GM23338 (cell line): ENCODE results near the gene ADGRG7.

Experiments used
- CTCF ChIP-seq, 2 experiments: fragments of 200-600 bp in 1 of 2; sonication (generic) in 1 of 2; conservative IDR thresholded peaks; 2 replicates each; pipeline versions ENCODE4 v1.5.1 to v1.6.1; 2016 to 2017; ENCODE audit warnings: antibody characterized with exemption in 2 of 2, low read depth in 2 of 2, mild to moderate bottlenecking in 2 of 2, moderate library complexity in 1 of 2
- EZH2phosphoT487 ChIP-seq: fragments of 200-600 bp; sonication (generic); IDR thresholded peaks from one replicate; pipeline ENCODE4 v1.8.1; 2018; ENCODE audit warnings: antibody characterized with exemption; ENCODE audit not compliant: unreplicated experiment
- TF ChIP-seq, protein P1 (sequence below): IDR thresholded peaks from one replicate; pipeline ENCODE4 v1.6.1; 2018; ENCODE audit warnings: antibody characterized with exemption; ENCODE audit not compliant: unreplicated experiment

DNA sequence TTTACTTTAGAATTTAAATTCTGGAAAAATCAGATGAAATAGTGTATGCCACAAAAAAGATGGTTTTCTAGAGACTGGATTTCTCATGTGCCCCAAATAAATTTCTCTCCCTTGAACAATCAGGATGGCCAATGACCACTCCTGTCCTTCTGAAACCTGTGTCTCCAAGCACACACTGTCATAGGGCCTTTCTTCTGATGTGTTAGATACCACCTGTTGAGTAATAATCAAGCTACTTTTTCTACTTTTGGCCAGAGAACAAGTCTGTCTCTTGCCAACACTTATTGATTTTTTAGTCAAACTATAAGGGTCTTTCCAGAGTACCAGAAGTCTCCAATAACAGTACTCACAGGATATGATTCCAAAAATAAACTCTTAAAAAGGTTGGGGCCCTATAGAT is 83.8 kb downstream of the ADGRG7 start:
- no peak for TF ChIP-seq CTCF (conservative IDR thresholded peaks at IDR 0.05; ENCODE audit: low read depth in 2 of 2)
- no peak for TF ChIP-seq EZH2phosphoT487
- TF ChIP-seq, protein P1, sequence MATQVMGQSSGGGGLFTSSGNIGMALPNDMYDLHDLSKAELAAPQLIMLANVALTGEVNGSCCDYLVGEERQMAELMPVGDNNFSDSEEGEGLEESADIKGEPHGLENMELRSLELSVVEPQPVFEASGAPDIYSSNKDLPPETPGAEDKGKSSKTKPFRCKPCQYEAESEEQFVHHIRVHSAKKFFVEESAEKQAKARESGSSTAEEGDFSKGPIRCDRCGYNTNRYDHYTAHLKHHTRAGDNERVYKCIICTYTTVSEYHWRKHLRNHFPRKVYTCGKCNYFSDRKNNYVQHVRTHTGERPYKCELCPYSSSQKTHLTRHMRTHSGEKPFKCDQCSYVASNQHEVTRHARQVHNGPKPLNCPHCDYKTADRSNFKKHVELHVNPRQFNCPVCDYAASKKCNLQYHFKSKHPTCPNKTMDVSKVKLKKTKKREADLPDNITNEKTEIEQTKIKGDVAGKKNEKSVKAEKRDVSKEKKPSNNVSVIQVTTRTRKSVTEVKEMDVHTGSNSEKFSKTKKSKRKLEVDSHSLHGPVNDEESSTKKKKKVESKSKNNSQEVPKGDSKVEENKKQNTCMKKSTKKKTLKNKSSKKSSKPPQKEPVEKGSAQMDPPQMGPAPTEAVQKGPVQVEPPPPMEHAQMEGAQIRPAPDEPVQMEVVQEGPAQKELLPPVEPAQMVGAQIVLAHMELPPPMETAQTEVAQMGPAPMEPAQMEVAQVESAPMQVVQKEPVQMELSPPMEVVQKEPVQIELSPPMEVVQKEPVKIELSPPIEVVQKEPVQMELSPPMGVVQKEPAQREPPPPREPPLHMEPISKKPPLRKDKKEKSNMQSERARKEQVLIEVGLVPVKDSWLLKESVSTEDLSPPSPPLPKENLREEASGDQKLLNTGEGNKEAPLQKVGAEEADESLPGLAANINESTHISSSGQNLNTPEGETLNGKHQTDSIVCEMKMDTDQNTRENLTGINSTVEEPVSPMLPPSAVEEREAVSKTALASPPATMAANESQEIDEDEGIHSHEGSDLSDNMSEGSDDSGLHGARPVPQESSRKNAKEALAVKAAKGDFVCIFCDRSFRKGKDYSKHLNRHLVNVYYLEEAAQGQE = no peak
